NCI-H2029 (cell line): ENCODE data around the gene GPC6.

Experiments
- DNase-seq: peaks from one replicate; lab custom pipeline; 2025; lab: John Stamatoyannopoulos, UW

The GPC6 gene

GRCh38 chr13:93926425-93926824 lies 699.8 kb downstream of the GPC6 start:
- no peak for DNase-seq

- DNase-seq = no peak
These were observed 700.8 kb downstream of the GPC6 start for GRCh38 chr13:93927431-93927830.

GRCh38 chr13:93932901-93933300 lies 706.3 kb downstream of the GPC6 start:
- DNase-seq = no peak

- DNase-seq = no peak
These were observed 710.3 kb downstream of the GPC6 start for GRCh38 chr13:93936901-93937300.

- no peak for DNase-seq
These were observed 714.8 kb downstream of the GPC6 start for GRCh38 chr13:93941444-93941843.

GRCh38 chr13:93942016-93942415 lies 715.4 kb downstream of the GPC6 start:
- DNase-seq = no peak

- DNase-seq = no peak
These were observed 719.0 kb downstream of the GPC6 start for GRCh38 chr13:93945621-93946020.

GRCh38 chr13:93946994-93947393 lies 720.4 kb downstream of the GPC6 start:
- no peak for DNase-seq

GRCh38 chr13:93947651-93948050 lies 721.0 kb downstream of the GPC6 start:
- no peak for DNase-seq

- DNase-seq = no peak
These were observed 721.7 kb downstream of the GPC6 start for GRCh38 chr13:93948162-93948922.

- DNase-seq = no peak
These were observed 724.5 kb downstream of the GPC6 start for GRCh38 chr13:93951108-93951507.

GRCh38 chr13:93951951-93952350 lies 725.3 kb downstream of the GPC6 start:
- DNase-seq = no peak

- DNase-seq = no peak
These were observed 727.2 kb downstream of the GPC6 start for GRCh38 chr13:93953841-93954240.

GRCh38 chr13:93955904-93956303 lies 729.3 kb downstream of the GPC6 start:
- no peak for DNase-seq

GRCh38 chr13:93956426-93956825 lies 729.8 kb downstream of the GPC6 start:
- no peak for DNase-seq

- DNase-seq = no peak
These were observed 730.8 kb downstream of the GPC6 start for GRCh38 chr13:93957371-93957770.

GRCh38 chr13:93959796-93960533 lies 733.4 kb downstream of the GPC6 start:
- no peak for DNase-seq

GRCh38 chr13:93963266-93964145 lies 736.9 kb downstream of the GPC6 start:
- DNase-seq = no peak

- DNase-seq = no peak
These were observed 737.5 kb downstream of the GPC6 start for GRCh38 chr13:93964146-93964512.

GRCh38 chr13:93965587-93965986 lies 739.0 kb downstream of the GPC6 start:
- DNase-seq = no peak

- no peak for DNase-seq
These were observed 739.8 kb downstream of the GPC6 start for GRCh38 chr13:93966267-93966936.

- DNase-seq = no peak
These were observed 740.7 kb downstream of the GPC6 start for GRCh38 chr13:93967286-93967685.
